OCI-LY1 (cell line): ENCODE measurements around the gene HOXA2.

ENCODE experiments used
- H2AFZ ChIP-seq: fragments of 200-600 bp; sonication (generic), shearing (Covaris generic); 2 replicates; pipeline ENCODE4 v1.6.0; 2014; ENCODE audit warnings: antibody characterized with exemption, mild to moderate bottlenecking, low read length
- H3F3A ChIP-seq: fragments of 200-600 bp; sonication (generic), shearing (Covaris generic); 2 replicates; pipeline ENCODE4 v1.6.0; 2014; ENCODE audit warnings: mild to moderate bottlenecking, antibody characterized with exemption, low read length, moderate library complexity; ENCODE audit not compliant: insufficient read depth
- H3K27ac ChIP-seq: fragments of 200-600 bp; sonication (generic); 2 replicates; pipeline ENCODE4 v1.5.1; 2014; ENCODE audit warnings: low read length, mixed run types, mild to moderate bottlenecking, low read depth; ENCODE audit not compliant: poor library complexity, severe bottlenecking
- H3K27me3 ChIP-seq: fragments of 200-600 bp; sonication (generic); 2 replicates; pipeline ENCODE4 v1.6.0; 2014; ENCODE audit warnings: antibody characterized with exemption, mild to moderate bottlenecking, low read length, moderate library complexity; ENCODE audit not compliant: insufficient read depth
- H3K36me3 ChIP-seq: fragments of 200-600 bp; sonication (generic); 2 replicates; pipeline ENCODE4 v1.6.1; 2014; ENCODE audit warnings: mild to moderate bottlenecking, antibody characterized with exemption, low read length, moderate library complexity, mixed read lengths; ENCODE audit not compliant: insufficient read depth
- H3K4me1 ChIP-seq: fragments of 200-600 bp; sonication (generic); 2 replicates; pipeline ENCODE4 v1.5.1; 2014; ENCODE audit warnings: mild to moderate bottlenecking, low read length, moderate library complexity; ENCODE audit not compliant: insufficient read depth, severe bottlenecking
- H3K4me2 ChIP-seq: fragments of 200-600 bp; sonication (generic), shearing (Covaris generic); 2 replicates; pipeline ENCODE4 v1.6.1; 2014; ENCODE audit warnings: low read length
- H3K4me3 ChIP-seq: fragments of 200-600 bp; sonication (generic); 2 replicates; pipeline ENCODE4 v1.5.1; 2014; ENCODE audit warnings: low read length, low read depth, mild to moderate bottlenecking, mixed read lengths; ENCODE audit not compliant: poor library complexity, severe bottlenecking
- H3K79me2 ChIP-seq: fragments of 200-600 bp; shearing (Covaris generic); 2 replicates; pipeline ENCODE4 v1.6.1; 2016; ENCODE audit warnings: mixed run types, low read length, mixed read lengths; ENCODE audit not compliant: insufficient read depth
- H3K9ac ChIP-seq: fragments of 200-600 bp; sonication (generic), shearing (Covaris generic); 2 replicates; pipeline ENCODE4 v1.6.1; 2014; ENCODE audit warnings: mild to moderate bottlenecking, low read length, mixed read lengths
- H3K9me2 ChIP-seq: fragments of 200-600 bp; sonication (generic), shearing (Covaris generic); 2 replicates; pipeline ENCODE4 v1.6.1; 2014; ENCODE audit warnings: low read depth, mild to moderate bottlenecking, low read length, mixed read lengths
- H3K9me3 ChIP-seq: fragments of 200-600 bp; shearing (Covaris generic); 2 replicates; pipeline ENCODE4 v1.6.1; 2014; ENCODE audit warnings: low read length, mixed read lengths
- H4K20me1 ChIP-seq: fragments of 200-600 bp; sonication (generic), shearing (Covaris generic); 2 replicates; pipeline ENCODE4 v1.6.0; 2016; ENCODE audit warnings: mild to moderate bottlenecking, low read length; ENCODE audit not compliant: insufficient read depth
- EZH2 ChIP-seq: fragments of 200-600 bp; sonication (generic), shearing (Covaris generic); IDR thresholded peaks from 2 replicates; pipeline ENCODE4 v1.8.0; 2017; ENCODE audit warnings: borderline replicate concordance, mixed run types, mild to moderate bottlenecking, antibody characterized with exemption, low read length, moderate library complexity, mixed read lengths
- TF ChIP-seq, protein P1 (sequence below): fragments of 200-600 bp; sonication (generic), shearing (Covaris generic); IDR thresholded peaks from 2 replicates; pipeline ENCODE4 v1.5.1; 2017; ENCODE audit warnings: mild to moderate bottlenecking, antibody characterized with exemption, low read length, moderate library complexity, mixed read lengths

HOXA2 gene

DNA sequence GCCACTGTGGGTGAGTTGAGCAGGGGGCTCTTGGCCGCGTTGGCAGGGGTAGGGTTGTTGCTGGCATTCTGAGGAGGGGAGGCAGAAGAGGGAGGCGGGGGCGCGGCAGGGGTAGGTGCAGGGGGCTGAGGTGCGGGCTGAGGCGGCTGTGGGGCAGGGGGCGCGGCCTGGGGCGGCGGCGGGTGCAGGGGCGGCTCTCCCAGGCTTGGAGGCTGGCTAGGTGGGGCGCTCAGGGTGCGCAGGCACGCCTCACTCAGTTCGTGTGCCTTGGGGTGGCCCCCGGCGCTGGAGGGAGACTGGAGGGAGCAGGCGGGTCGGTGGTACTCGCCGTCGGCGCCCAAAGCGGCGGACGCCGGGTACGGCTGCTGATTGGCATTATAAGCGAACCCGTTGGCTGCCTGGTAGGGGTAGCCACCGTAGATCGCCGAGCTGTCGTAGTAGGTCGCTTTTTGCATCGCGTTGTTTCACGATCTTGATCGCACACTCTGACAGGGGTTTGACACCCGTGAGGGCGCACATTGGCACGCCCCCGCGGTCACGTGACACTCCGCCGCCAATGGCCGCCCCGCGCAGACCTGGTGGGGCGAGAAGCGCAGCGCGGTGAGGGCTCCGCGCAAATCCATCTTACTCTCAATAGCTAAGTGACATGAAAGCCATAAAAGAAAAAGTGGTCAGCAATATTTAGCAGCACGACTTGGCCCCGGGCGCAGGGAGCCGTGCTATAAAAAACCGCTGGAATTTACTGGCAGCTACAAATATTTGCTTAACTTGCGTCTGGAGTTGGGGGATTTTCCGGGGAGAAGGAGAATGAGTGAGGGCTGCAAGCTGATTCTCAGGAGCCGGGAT lies 7.9 kb upstream of the HOXA2 start:
- no peak overlapping the region for H3K4me3 ChIP-seq
- no peaks in the 10 kb centered on the region for H4K20me1 ChIP-seq
- H3K27ac ChIP-seq, result no peak overlapping the region
- H3K4me2 ChIP-seq, result no peak overlapping the region
- no peaks in the 10 kb centered on the region for H3K9me2 ChIP-seq
- no peaks in the 10 kb centered on the region for H3K4me1 ChIP-seq
- H3F3A ChIP-seq, result no peaks in the 10 kb centered on the region
- no peak for TF ChIP-seq EZH2
- TF ChIP-seq, protein P1, sequence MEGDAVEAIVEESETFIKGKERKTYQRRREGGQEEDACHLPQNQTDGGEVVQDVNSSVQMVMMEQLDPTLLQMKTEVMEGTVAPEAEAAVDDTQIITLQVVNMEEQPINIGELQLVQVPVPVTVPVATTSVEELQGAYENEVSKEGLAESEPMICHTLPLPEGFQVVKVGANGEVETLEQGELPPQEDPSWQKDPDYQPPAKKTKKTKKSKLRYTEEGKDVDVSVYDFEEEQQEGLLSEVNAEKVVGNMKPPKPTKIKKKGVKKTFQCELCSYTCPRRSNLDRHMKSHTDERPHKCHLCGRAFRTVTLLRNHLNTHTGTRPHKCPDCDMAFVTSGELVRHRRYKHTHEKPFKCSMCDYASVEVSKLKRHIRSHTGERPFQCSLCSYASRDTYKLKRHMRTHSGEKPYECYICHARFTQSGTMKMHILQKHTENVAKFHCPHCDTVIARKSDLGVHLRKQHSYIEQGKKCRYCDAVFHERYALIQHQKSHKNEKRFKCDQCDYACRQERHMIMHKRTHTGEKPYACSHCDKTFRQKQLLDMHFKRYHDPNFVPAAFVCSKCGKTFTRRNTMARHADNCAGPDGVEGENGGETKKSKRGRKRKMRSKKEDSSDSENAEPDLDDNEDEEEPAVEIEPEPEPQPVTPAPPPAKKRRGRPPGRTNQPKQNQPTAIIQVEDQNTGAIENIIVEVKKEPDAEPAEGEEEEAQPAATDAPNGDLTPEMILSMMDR, result no peak
- H3K9me3 ChIP-seq, result no peaks in the 10 kb centered on the region
- no peaks in the 10 kb centered on the region for H3K27me3 ChIP-seq
- no peaks in the 10 kb centered on the region for H3K79me2 ChIP-seq
- H3K36me3 ChIP-seq, result no peaks in the 10 kb centered on the region
- H3K9ac ChIP-seq, result no peak overlapping the region
- H2AFZ ChIP-seq, result no peak overlapping the region

DNA sequence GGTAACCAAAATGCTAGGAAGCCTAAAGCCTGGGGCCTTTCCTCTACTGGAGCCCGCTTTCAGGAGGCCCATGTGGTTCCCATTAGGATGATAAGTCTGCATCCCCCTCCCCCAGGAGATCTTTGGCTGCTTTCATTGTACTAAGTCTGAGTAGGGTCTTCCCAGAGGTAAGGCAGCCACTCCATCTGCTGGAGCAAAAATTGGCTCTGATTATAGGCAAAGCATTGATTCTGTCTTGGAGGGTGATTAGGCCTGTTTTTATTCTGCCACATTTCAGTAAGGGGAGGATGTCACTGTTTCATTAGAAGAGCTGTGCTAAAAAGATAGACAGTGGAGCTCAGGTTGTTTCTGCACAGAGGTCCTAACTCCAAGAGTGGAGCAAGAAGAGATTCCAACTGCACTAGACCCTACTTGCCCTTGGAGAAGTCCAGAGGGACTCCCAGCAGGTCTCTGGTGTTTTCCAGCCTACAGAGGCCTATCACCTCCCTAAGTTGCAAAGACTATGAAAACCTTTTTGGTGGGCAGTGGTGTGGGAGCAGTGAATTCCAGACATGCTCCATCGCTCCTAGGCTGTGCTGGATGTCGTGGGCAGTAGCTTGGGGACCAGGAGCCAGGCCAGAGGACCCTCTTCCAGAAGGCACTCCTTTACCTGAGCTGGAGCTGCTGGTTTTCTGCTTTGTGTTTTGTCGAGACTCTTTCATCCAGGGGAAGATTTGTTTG lies 7.1 kb upstream of the HOXA2 start:
- no peaks in the 10 kb centered on the region for H3K79me2 ChIP-seq
- H3K27ac ChIP-seq, result no peak overlapping the region
- H2AFZ ChIP-seq, result no peak overlapping the region
- TF ChIP-seq EZH2, result no peak
- TF ChIP-seq, protein P1, result no peak
- no peaks in the 10 kb centered on the region for H3K9me3 ChIP-seq
- no peak overlapping the region for H3K9ac ChIP-seq
- H3K4me1 ChIP-seq, result no peaks in the 10 kb centered on the region
- no peaks in the 10 kb centered on the region for H4K20me1 ChIP-seq
- H3F3A ChIP-seq, result no peaks in the 10 kb centered on the region
- H3K4me2 ChIP-seq, result no peak overlapping the region
- H3K4me3 ChIP-seq, result no peak overlapping the region
- no peaks in the 10 kb centered on the region for H3K9me2 ChIP-seq
- no peaks in the 10 kb centered on the region for H3K27me3 ChIP-seq
- no peaks in the 10 kb centered on the region for H3K36me3 ChIP-seq

DNA sequence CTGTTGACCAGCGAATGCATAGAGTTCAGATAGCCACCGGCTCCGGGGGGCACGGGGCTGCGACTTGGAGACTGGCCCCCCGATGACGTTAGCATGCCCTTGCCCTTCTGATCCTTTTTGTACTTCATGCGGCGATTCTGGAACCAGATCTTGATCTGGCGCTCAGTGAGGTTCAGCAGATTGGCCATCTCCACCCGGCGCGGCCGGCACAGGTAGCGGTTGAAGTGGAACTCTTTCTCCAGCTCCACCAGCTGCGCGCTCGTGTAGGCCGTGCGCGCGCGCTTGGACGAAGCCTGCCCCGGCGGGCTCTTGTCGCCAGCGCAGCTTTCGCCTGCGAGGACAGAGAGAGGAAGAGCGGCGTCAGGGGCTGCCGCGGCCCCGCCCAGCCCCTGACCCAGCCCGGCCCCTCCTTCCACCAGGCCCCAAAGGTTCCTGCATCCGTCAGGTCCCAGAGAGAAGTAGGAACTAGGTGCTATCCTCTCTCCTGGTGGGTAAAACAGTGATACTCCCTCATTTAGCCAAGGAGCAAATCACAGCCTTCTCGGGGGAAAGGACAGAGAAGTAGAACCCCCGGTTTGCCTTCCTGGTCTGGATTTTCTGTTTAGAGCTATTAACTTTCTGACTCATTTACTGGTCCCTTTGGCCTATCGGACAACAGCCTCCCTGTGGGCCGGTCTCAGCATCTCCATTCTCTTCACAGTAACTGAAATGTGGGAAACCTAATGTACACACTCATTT lies 6.1 kb upstream of the HOXA2 start:
- TF ChIP-seq, protein P1, result no peak
- TF ChIP-seq EZH2, result no peak
- no peaks in the 10 kb centered on the region for H3K4me1 ChIP-seq
- H3F3A ChIP-seq, result no peaks in the 10 kb centered on the region
- no peak overlapping the region for H2AFZ ChIP-seq
- no peak overlapping the region for H3K4me3 ChIP-seq
- H3K27ac ChIP-seq, result no peak overlapping the region
- H3K27me3 ChIP-seq, result peaks cover 3% of the 10 kb centered on the region; the same call in 1 of the 2 replicates
- H3K79me2 ChIP-seq, result no peaks in the 10 kb centered on the region
- no peaks in the 10 kb centered on the region for H3K9me2 ChIP-seq
- no peak overlapping the region for H3K9ac ChIP-seq
- no peaks in the 10 kb centered on the region for H4K20me1 ChIP-seq
- H3K36me3 ChIP-seq, result no peaks in the 10 kb centered on the region
- no peaks in the 10 kb centered on the region for H3K9me3 ChIP-seq
- H3K4me2 ChIP-seq, result no peak overlapping the region
